ENCODE results near the gene DCUN1D1. TPM values are rescaled to one million over a fixed set of nuclear protein-coding genes. Genes with fewer than 3 reads are reported as not detected.

Gene DCUN1D1
- total RNA-seq, 2 experiments from 2014 or later: 52.7 to 53.8 TPM

GRCh38 chr3:182986021-182986420 is 5.7 kb upstream of the DCUN1D1 start:
- Mint-ChIP-seq H3K27ac (no peak overlapping the region), H3K27me3 (no peaks in the 10 kb centered on the region), H3K4me1 (peaks cover 3% of the 10 kb centered on the region), H3K9me3 (no peaks in the 10 kb centered on the region), H3K36me3 (no peaks in the 10 kb centered on the region), H3K4me3 (no peak overlapping the region)
- no peak for DNase-seq

- H3K4me1 Mint-ChIP-seq: peaks cover 12% of the 10 kb centered on the region
Measured at GRCh38 chr3:182983876-182984275, 3.5 kb upstream of the DCUN1D1 start.

GRCh38 chr3:182981038-182981380 is 671 bp upstream of the DCUN1D1 start:
- no peaks in the 10 kb centered on the region for H3K36me3 Mint-ChIP-seq
- DNase-seq: no peak
- no peaks in the 10 kb centered on the region for H3K9me3 Mint-ChIP-seq
- peak overlapping the region; percentile 69 for H3K27ac Mint-ChIP-seq
- peak overlapping the region; percentile 71 for H3K4me3 Mint-ChIP-seq
- no peaks in the 10 kb centered on the region for H3K27me3 Mint-ChIP-seq
- H3K4me1 Mint-ChIP-seq: peaks cover 27% of the 10 kb centered on the region

More at GRCh38 chr3:182983876-182984275, 3.5 kb upstream of the DCUN1D1 start:
- Mint-ChIP-seq H3K27me3 (no peaks in the 10 kb centered on the region), H3K9me3 (no peaks in the 10 kb centered on the region), H3K4me3 (no peak overlapping the region), H3K36me3 (no peaks in the 10 kb centered on the region), H3K27ac (no peak overlapping the region)
- no peak for DNase-seq

GRCh38 chr3:182979674-182980191 is 605 bp downstream of the DCUN1D1 start:
- H3K9me3 Mint-ChIP-seq: no peaks in the 10 kb centered on the region
- H3K4me3 Mint-ChIP-seq: peak overlapping the region; percentile 93
- H3K36me3 Mint-ChIP-seq: no peaks in the 10 kb centered on the region
- peak overlapping the region; percentile 78 for H3K27ac Mint-ChIP-seq
- H3K4me1 Mint-ChIP-seq: peaks cover 32% of the 10 kb centered on the region
- H3K27me3 Mint-ChIP-seq: no peaks in the 10 kb centered on the region
- DNase-seq: peak; percentile 6

- no peaks in the 10 kb centered on the region for H3K27me3 Mint-ChIP-seq
- H3K4me1 Mint-ChIP-seq: peaks cover 32% of the 10 kb centered on the region
- no peaks in the 10 kb centered on the region for H3K36me3 Mint-ChIP-seq
- H3K27ac Mint-ChIP-seq: peak overlapping the region; percentile 78
- peak overlapping the region; percentile 93 for H3K4me3 Mint-ChIP-seq
- H3K9me3 Mint-ChIP-seq: no peaks in the 10 kb centered on the region
- DNase-seq: no peak
Measured at GRCh38 chr3:182979103-182979673, 1.1 kb downstream of the DCUN1D1 start.

GRCh38 chr3:182978387-182978786 is 2.0 kb downstream of the DCUN1D1 start:
- Mint-ChIP-seq H3K27ac (no peak overlapping the region), H3K27me3 (no peaks in the 10 kb centered on the region), H3K36me3 (no peaks in the 10 kb centered on the region), H3K4me3 (peak overlapping the region; percentile 93), H3K9me3 (no peaks in the 10 kb centered on the region), H3K4me1 (peaks cover 32% of the 10 kb centered on the region)
- DNase-seq: no peak

- Mint-ChIP-seq H3K9me3 (no peaks in the 10 kb centered on the region), H3K36me3 (peaks cover 2% of the 10 kb centered on the region), H3K27me3 (no peaks in the 10 kb centered on the region), H3K4me1 (peaks cover 33% of the 10 kb centered on the region), H3K4me3 (no peak overlapping the region), H3K27ac (no peak overlapping the region)
- no peak for DNase-seq
Measured at GRCh38 chr3:182973047-182973446, 7.3 kb downstream of the DCUN1D1 start.

- Mint-ChIP-seq H3K27ac (no peak overlapping the region), H3K27me3 (no peaks in the 10 kb centered on the region), H3K4me3 (no peak overlapping the region), H3K4me1 (peaks cover 40% of the 10 kb centered on the region), H3K9me3 (no peaks in the 10 kb centered on the region), H3K36me3 (peaks cover 8% of the 10 kb centered on the region)
- no peak for DNase-seq
Measured at GRCh38 chr3:182972387-182972786, 8.0 kb downstream of the DCUN1D1 start.

- Mint-ChIP-seq H3K27me3 (no peaks in the 10 kb centered on the region), H3K9me3 (no peaks in the 10 kb centered on the region), H3K4me3 (no peak overlapping the region), H3K4me1 (peaks cover 41% of the 10 kb centered on the region), H3K36me3 (peaks cover 8% of the 10 kb centered on the region), H3K27ac (peak overlapping the region; percentile 17)
- DNase-seq: no peak
Measured at GRCh38 chr3:182971637-182972036, 8.7 kb downstream of the DCUN1D1 start.

- peaks cover 8% of the 10 kb centered on the region for H3K36me3 Mint-ChIP-seq
- no peaks in the 10 kb centered on the region for H3K27me3 Mint-ChIP-seq
- no peak overlapping the region for H3K4me3 Mint-ChIP-seq
- no peak for DNase-seq
- no peak overlapping the region for H3K27ac Mint-ChIP-seq
- H3K4me1 Mint-ChIP-seq: peaks cover 43% of the 10 kb centered on the region
- no peaks in the 10 kb centered on the region for H3K9me3 Mint-ChIP-seq
Measured at GRCh38 chr3:182970811-182971418, 9.4 kb downstream of the DCUN1D1 start.

GRCh38 chr3:182969853-182970252 is 10.5 kb downstream of the DCUN1D1 start:
- no peak overlapping the region for H3K4me3 Mint-ChIP-seq
- DNase-seq: no peak
- no peaks in the 10 kb centered on the region for H3K27me3 Mint-ChIP-seq
- H3K36me3 Mint-ChIP-seq: peaks cover 8% of the 10 kb centered on the region
- no peaks in the 10 kb centered on the region for H3K9me3 Mint-ChIP-seq
- peaks cover 46% of the 10 kb centered on the region for H3K4me1 Mint-ChIP-seq
- H3K27ac Mint-ChIP-seq: no peak overlapping the region

- Mint-ChIP-seq H3K4me1 (peaks cover 45% of the 10 kb centered on the region), H3K27ac (no peak overlapping the region), H3K4me3 (no peak overlapping the region), H3K9me3 (no peaks in the 10 kb centered on the region), H3K36me3 (peaks cover 8% of the 10 kb centered on the region), H3K27me3 (no peaks in the 10 kb centered on the region)
- DNase-seq: no peak
Measured at GRCh38 chr3:182969277-182969676, 11.1 kb downstream of the DCUN1D1 start.

- Mint-ChIP-seq H3K4me1 (peaks cover 44% of the 10 kb centered on the region), H3K27ac (peak overlapping the region; percentile 57), H3K4me3 (no peak overlapping the region), H3K36me3 (peaks cover 13% of the 10 kb centered on the region), H3K9me3 (no peaks in the 10 kb centered on the region), H3K27me3 (no peaks in the 10 kb centered on the region)
- no peak for DNase-seq
Measured at GRCh38 chr3:182967218-182968204, 12.8 kb downstream of the DCUN1D1 start.

- Mint-ChIP-seq H3K9me3 (no peaks in the 10 kb centered on the region), H3K27ac (no peak overlapping the region), H3K4me1 (peaks cover 36% of the 10 kb centered on the region), H3K4me3 (no peak overlapping the region), H3K27me3 (no peaks in the 10 kb centered on the region), H3K36me3 (peaks cover 13% of the 10 kb centered on the region)
- DNase-seq: no peak
Measured at GRCh38 chr3:182965861-182966366, 14.4 kb downstream of the DCUN1D1 start.

- no peaks in the 10 kb centered on the region for H3K9me3 Mint-ChIP-seq
- no peak for DNase-seq
- no peak overlapping the region for H3K27ac Mint-ChIP-seq
- H3K4me3 Mint-ChIP-seq: no peak overlapping the region
- H3K27me3 Mint-ChIP-seq: no peaks in the 10 kb centered on the region
- peaks cover 13% of the 10 kb centered on the region for H3K36me3 Mint-ChIP-seq
- peaks cover 30% of the 10 kb centered on the region for H3K4me1 Mint-ChIP-seq
Measured at GRCh38 chr3:182964179-182964578, 16.2 kb downstream of the DCUN1D1 start.

All from activated naive CD8-positive, alpha-beta T cell treated with anti-CD3 and anti-CD28 coated beads for 36 hours (primary cell).